ENCODE results near the gene TDG. TPM values are rescaled to one million over a fixed set of nuclear protein-coding genes. Genes with fewer than 3 reads are reported as not detected.

The TDG gene
- total and polyA plus RNA-seq, 2 donors (not counting 3 experiments of a cell fraction or from before 2014, with no cell fraction given), result 17.6 to 36.8 TPM

DNA sequence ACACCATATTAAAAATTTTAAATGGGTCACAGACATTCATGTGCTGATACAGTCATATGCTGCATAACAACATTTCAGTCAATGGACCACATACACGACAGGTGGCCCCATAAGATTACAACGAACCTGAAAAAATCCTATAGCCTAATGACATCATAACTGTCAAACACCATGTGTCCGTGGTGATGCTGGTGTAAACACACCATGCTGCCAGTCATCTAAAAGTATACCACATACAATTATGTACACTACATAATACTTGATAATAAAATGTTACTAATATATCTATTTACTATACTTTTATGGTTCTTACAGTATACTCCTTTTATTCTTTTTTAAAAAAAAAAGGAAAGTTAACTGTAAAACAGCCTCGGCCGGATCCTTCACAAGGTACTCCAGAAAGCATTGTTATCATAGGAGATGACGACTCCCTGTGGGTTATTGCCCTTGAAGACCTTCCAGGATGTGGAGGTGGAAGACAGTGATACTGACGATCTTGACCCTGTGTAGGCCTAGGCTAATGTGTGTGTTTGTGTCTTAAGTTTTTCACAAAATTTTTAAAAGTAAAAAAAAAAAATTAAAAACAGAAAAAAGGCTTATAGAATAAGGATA lies 5.0 kb upstream of the TDG start:
- Histone ChIP-seq H4K20me1 (replicated peaks; ENCODE audit: control insufficient read depth, extremely low read depth, insufficient read depth, low read length) (no peaks in the 10 kb centered on the region), H3K27ac (ENCODE audit: insufficient read depth, low read depth, low read length) (no peak overlapping the region), H3K27me3 (ENCODE audit: control insufficient read depth in 2 of 2, insufficient read depth in 2 of 2, low read length in 2 of 2) (no peaks in the 10 kb centered on the region), H3K9ac (replicated peaks; ENCODE audit: extremely low read depth, insufficient read depth, low read length) (no peak overlapping the region), H3K4me1 (ENCODE audit: control insufficient read depth, extremely low read depth, insufficient read depth, low read length) (peaks cover 10% of the 10 kb centered on the region), H3K4me3 (replicated peaks in 1 of 3; ENCODE audit: insufficient read depth in 1 of 3, low read depth in 1 of 3, low read length in 3 of 3) (no peak overlapping the region), H3K79me2 (ENCODE audit: control insufficient read depth, insufficient read depth, low read length) (peaks cover 25% of the 10 kb centered on the region), H3K36me3 (ENCODE audit: control insufficient read depth in 2 of 2, extremely low read depth in 1 of 2, insufficient read depth in 2 of 2, low read length in 2 of 2) (no peaks in the 10 kb centered on the region), H3K9me3 (replicated peaks; ENCODE audit: control insufficient read depth, insufficient read depth, low read length) (no peaks in the 10 kb centered on the region), H3K4me2 (ENCODE audit: insufficient read depth, low read length) (no peak overlapping the region), H3K9me1 (replicated peaks; ENCODE audit: control insufficient read depth, extremely low read depth, insufficient read depth, low read length) (no peaks in the 10 kb centered on the region), H2AFZ (ENCODE audit: low read depth, low read length) (no peak overlapping the region)
- TF ChIP-seq, protein P1, sequence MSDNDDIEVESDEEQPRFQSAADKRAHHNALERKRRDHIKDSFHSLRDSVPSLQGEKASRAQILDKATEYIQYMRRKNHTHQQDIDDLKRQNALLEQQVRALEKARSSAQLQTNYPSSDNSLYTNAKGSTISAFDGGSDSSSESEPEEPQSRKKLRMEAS (IDR thresholded peaks at IDR 0.05; ENCODE audit: insufficient read depth, insufficient read length), result no peak
- no peak for TF ChIP-seq POLR2A (IDR thresholded peaks at IDR 0.05; ENCODE audit: low read depth, low read length)
- no peak for TF ChIP-seq JUN (IDR thresholded peaks at IDR 0.05; ENCODE audit: borderline replicate concordance, insufficient read depth, insufficient read length, low read depth)
- TF ChIP-seq GATA2 (IDR thresholded peaks at IDR 0.05; ENCODE audit: insufficient read depth, insufficient read length, low read depth, low read length), result no peak
- no peak for TF ChIP-seq CTCF (IDR thresholded peaks at IDR 0.05; ENCODE audit: extremely low read depth in 1 of 2, insufficient read depth in 1 of 2, low read depth in 1 of 2, low read length in 2 of 2)
- no peak for TF ChIP-seq EZH2 (IDR thresholded peaks at IDR 0.05; ENCODE audit: borderline replicate concordance, low read depth, low read length, severe bottlenecking)
- TF ChIP-seq POLR2AphosphoS5 (IDR thresholded peaks at IDR 0.05; ENCODE audit: insufficient read depth, low read depth, low read length), result no peak
- no peak for TF ChIP-seq FOS (IDR thresholded peaks at IDR 0.05; ENCODE audit: borderline replicate concordance, insufficient read depth, low read length)
- TF ChIP-seq MYC (IDR thresholded peaks at IDR 0.05; ENCODE audit: low read depth, low read length), result no peak
- DNase-seq (ENCODE audit: low read depth, low spot score) (no peak), FAIRE-seq (no peak)
- intact Hi-C loops (cut with micrococcal nuclease), result no loop called here
- dilution Hi-C loops (cut with MboI; ENCODE audit: extremely low pct_ligation_motif_present, low sequenced_read_pairs), result no loop called here
- ChIA-PET CTCF (no interaction called here), POLR2A (interaction anchor here (0.6 kb wide), 1 partner anchor 115 kb away, joined by 16 read pairs; no protein-coding TSS in a partner anchor)
- no TSS peak for BruUV-seq (replicated peaks)

Measured in endothelial cell of umbilical vein (primary cell).